SIG-M5 treated with dmso at 0.1 percent for 504 hours (cell line): ENCODE results near the gene DNAH1.

ENCODE experiments used
- DNase-seq: peaks from one replicate; lab custom pipeline; 2025; ENCODE audit not compliant: unreplicated experiment; lab: John Stamatoyannopoulos, UW

Gene DNAH1

DNA sequence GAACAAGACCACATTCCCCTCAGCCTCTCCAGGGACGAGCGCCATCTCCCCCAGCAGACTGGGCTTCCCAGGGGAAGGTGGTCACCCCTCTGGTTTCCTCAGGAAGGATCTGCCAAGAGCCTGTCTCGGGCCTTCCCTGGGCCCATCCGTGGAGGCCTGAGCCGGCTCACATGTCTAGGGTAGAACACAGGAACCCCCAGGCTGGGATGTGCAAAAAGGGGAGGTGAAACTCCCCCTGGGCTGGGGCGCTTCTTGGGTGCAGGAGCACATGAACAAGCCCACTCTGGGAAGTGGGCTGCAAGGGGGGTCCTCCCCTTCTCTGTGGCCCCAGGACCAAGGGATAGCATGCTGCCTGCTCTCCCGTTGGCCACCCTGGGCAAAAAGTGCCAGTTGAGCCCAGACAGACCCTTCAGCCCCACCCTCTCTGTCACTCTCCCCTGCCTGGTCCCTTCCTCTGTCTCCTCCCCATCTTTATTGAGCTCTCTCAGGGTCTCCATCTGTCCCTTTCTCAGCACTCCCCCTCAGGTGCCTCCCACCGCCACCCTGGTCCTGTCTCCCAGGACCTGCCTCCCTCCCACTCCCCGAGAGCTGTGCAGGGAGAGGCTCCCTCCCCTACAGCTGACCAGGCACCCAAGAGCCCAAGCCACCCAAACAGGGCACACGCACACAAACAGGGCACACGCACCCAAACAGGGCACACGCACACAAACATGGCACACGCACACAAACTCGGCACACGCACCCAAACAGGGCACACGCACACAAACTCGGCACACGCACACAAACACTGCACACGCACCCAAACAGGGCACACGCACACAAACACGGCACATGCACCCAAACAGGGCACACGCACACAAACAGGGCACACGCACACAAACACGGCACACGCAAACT, 127.9 kb downstream of the DNAH1 start:
- no peak for DNase-seq

DNA sequence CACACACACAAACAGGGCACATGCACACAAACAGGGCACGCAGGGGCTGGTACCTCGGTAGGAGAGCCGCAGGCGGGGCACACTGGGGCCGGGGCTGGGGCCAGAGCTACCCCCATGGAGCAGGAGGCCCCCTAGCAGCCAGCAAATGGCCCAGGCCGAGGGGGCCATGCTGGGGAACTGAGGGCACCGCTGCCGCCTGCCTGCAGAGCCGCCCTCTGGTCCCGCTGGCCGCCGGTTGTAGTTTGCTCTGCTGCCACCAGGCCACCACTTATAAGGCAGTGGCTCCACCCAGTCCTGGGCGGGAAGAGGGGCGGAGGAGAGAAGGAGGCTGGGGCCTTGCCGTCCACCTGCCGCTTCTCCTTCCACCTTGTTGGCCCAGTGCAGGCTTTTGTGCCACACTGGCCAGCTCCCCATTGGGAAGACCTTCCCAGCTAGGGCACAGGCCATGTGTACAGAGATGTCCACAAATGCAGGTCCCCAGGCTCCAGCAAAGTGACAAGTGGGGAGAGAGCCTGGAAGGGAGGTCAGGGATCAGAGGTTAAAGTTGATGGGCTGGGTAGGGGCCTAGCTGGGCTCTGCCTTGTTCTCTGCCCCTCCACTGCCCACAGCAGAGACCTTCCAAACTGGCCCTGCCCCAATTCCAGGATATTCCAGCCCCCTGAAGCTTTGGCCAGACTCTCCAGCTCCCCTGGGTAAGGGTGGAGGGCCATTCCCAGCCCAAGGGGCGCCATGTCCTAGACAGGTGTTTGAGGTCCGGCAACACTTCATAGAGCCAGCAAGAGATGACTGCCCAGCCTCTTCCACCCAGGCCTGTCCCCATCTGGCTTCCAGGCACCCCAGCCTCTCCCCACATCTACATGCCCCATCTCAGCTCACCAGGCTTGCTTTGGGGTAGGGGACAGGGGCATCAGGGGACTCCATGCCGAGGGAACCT, 129.0 kb downstream of the DNAH1 start, which contains the start of gene SEMA3G:
Gene SEMA3G, minus strand, starts transcription at position 244 of the 934 bp plus-strand sequence. Its CDS starts 76 bp downstream, at position 168.
- peak; percentile 79 for DNase-seq

DNA sequence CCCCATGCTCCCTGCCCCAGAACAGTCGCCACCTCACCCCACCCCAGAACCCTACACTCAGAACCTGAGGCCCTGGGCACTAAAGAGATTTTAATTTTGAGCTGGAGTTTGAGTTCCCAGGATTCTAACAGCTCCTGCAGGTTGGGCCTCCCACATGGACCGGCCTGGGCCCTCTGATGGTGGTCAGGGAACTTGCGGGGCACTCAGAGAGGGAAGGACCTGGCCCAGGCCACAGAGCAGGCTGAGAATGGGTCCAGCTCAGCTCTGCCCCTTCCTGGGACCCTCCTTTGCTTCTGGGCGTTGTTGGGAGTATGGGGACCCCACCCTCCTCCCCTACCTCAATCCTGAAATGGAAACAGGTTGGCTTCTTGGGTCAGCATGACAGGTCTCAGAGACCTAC, 129.9 kb downstream of the DNAH1 start:
- DNase-seq, result no peak

GRCh38 chr3:52446631-52447511, 130.8 kb downstream of the DNAH1 start:
- DNase-seq, result peak; percentile 76

DNA sequence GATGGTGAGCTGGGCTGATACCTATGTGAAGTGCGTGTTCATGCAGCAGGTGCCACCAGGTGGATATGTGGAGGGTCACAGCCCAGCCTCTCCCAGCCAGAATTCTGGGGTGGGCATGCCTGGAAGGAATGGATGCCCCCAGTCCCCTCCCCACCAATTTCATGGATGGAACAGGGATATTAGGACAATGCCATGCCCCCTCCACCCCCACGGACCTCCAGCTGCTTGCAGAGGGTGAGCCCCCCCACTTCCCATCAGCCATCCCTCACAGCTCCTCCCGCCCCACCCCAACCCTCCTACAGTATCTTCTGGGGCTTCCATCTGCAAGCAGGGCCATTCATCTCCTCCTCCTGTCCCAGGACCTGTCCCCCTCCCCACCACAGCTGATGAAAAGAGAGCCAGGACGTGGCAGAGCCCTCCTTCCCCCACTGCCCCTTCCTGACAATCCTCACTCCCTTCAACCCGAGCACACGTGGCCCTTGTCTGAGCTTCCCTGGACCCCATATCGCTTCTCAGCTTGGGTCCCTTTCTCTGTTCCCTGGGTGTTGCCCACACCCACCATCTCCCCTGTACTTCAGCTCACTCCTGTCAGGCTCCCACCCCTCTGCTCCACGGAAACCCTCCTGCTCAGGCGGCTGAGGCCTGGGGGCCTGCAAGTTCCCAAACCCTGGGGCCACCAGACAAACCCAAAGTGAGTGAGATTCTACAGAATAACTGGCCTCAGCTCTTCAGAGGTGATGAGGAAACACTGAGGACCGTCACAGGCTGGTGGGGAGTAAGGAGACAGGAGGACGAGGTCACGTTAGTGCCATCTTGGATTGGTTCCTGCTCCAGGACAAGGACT, 131.6 kb downstream of the DNAH1 start:
- no peak for DNase-seq
